ENCODE data around the gene TNNI2. TPM values are rescaled to one million over a fixed set of nuclear protein-coding genes. Genes with fewer than 3 reads are reported as not detected.

Gene TNNI2
- not detected in 2 replicates for total RNA-seq

GRCh38 chr11:1838426-1839144 is at the start of gene TNNI2:
Gene TNNI2, plus strand, starts transcription at chr11:1838981. Its CDS starts 716 bp downstream, at chr11:1839697.

GRCh38 chr11:1834779-1835670 is 3.8 kb upstream of the TNNI2 start, which contains the start of gene SYT8:
Gene SYT8, plus strand, starts transcription at chr11:1834990. Its CDS starts 116 bp downstream, at chr11:1835106.

GRCh38 chr11:1852877-1853276 is 14.1 kb downstream of the TNNI2 start, which contains the start of gene LSP1:
Gene LSP1, plus strand, starts transcription at chr11:1853084. Its CDS starts 61 bp downstream, at chr11:1853145.

Other genes with a start within 250 kb of the TNNI2 start
- not detected in 2 replicates for gene KRTAP5-2, start 240.7 kb upstream of the TNNI2 start, total RNA-seq
- not detected in 2 replicates for gene KRTAP5-3, start 230.5 kb upstream of the TNNI2 start, total RNA-seq
- gene KRTAP5-4, start 216.8 kb upstream of the TNNI2 start, total RNA-seq, result not detected in 2 replicates
- not detected in 2 replicates for gene KRTAP5-5, start 209.2 kb upstream of the TNNI2 start, total RNA-seq
- not detected in 2 replicates for gene KRTAP5-6, start 141.8 kb upstream of the TNNI2 start, total RNA-seq
- gene IFITM10, start 88.4 kb upstream of the TNNI2 start, total RNA-seq, result 1.9 and 2.7 TPM in 2 replicates
- 782 and 876 TPM in 2 replicates for gene CTSD, start 75.1 kb upstream of the TNNI2 start, total RNA-seq
- 0.07 TPM in 2 replicates for gene SYT8, start 4.0 kb upstream of the TNNI2 start, total RNA-seq
- 0.66 and 4.7 TPM in 2 replicates for gene LSP1, start 14.1 kb downstream of the TNNI2 start, total RNA-seq
- gene PRR33, start 52.9 kb downstream of the TNNI2 start, total RNA-seq, result not detected in 2 replicates
- 0.33 TPM in 1 of 2 replicates, not detected in the other for gene TNNT3, start 80.7 kb downstream of the TNNI2 start, total RNA-seq
- 55.7 and 57.7 TPM in 2 replicates for gene MRPL23, start 108.4 kb downstream of the TNNI2 start, total RNA-seq
- gene H19, start 158.9 kb downstream of the TNNI2 start, total RNA-seq, result 11.4 and 65.2 TPM in 2 replicates

All from smooth muscle cell of the pulmonary artery (primary cell).